EH (cell line): ENCODE measurements around the gene PAXIP1.

ENCODE experiments used
- DNase-seq: peaks from one replicate; pipeline ENCODE4 v3.0.0-alpha.2; 2015; ENCODE audit warnings: low read depth

Gene PAXIP1

GRCh38 chr7:154912871-154913637, 89.9 kb downstream of the PAXIP1 start:
- DNase-seq = peak; percentile 7

GRCh38 chr7:154911862-154912455, 91.0 kb downstream of the PAXIP1 start:
- no peak for DNase-seq

GRCh38 chr7:154911411-154911810, 91.5 kb downstream of the PAXIP1 start:
- DNase-seq = no peak

GRCh38 chr7:154910977-154911376, 91.9 kb downstream of the PAXIP1 start:
- DNase-seq = no peak

- no peak for DNase-seq
These were observed 92.8 kb downstream of the PAXIP1 start for GRCh38 chr7:154910125-154910524.

GRCh38 chr7:154909241-154910105, 93.5 kb downstream of the PAXIP1 start:
- no peak for DNase-seq

- DNase-seq = no peak
These were observed 95.0 kb downstream of the PAXIP1 start for GRCh38 chr7:154907651-154908620.

GRCh38 chr7:154906736-154907355, 96.1 kb downstream of the PAXIP1 start:
- no peak for DNase-seq

GRCh38 chr7:154906201-154906600, 96.7 kb downstream of the PAXIP1 start:
- no peak for DNase-seq

- DNase-seq = no peak
These were observed 97.3 kb downstream of the PAXIP1 start for GRCh38 chr7:154905615-154906014.

GRCh38 chr7:154905146-154905545, 97.8 kb downstream of the PAXIP1 start:
- no peak for DNase-seq

- DNase-seq = no peak
These were observed 99.7 kb downstream of the PAXIP1 start for GRCh38 chr7:154903083-154903731.

GRCh38 chr7:154902600-154903082, 100.3 kb downstream of the PAXIP1 start:
- no peak for DNase-seq

GRCh38 chr7:154899862-154900261, 103.1 kb downstream of the PAXIP1 start:
- DNase-seq = no peak

- no peak for DNase-seq
These were observed 103.7 kb downstream of the PAXIP1 start for GRCh38 chr7:154898973-154899855.

- DNase-seq = no peak
These were observed 106.8 kb downstream of the PAXIP1 start for GRCh38 chr7:154896076-154896475.
